ENCODE measurements around the gene MAP4K4. TPM values are rescaled to one million over a fixed set of nuclear protein-coding genes. Genes with fewer than 3 reads are reported as not detected.

The MAP4K4 gene
- total RNA-seq, 1 donor from 2014 or later: 166 TPM

GRCh38 chr2:101860782-101861181 is 163.3 kb downstream of the MAP4K4 start:
- Mint-ChIP-seq H3K4me1 (ENCODE audit: unreplicated experiment) (no peaks in the 10 kb centered on the region), H3K27me3 (no peaks in the 10 kb centered on the region), H3K9me3 (no peaks in the 10 kb centered on the region), H3K4me3 (no peak overlapping the region), H3K36me3 (peaks cover 23% of the 10 kb centered on the region), H3K27ac (no peak overlapping the region)
- TF ChIP-seq CTCF (conservative IDR thresholded peaks at IDR 0.05): no peak
- DNase-seq (ENCODE audit: extremely low spot score, unreplicated experiment): no peak

- H3K4me1 Mint-ChIP-seq (ENCODE audit: unreplicated experiment): no peaks in the 10 kb centered on the region
- no peaks in the 10 kb centered on the region for H3K9me3 Mint-ChIP-seq
- H3K27me3 Mint-ChIP-seq: no peaks in the 10 kb centered on the region
- H3K36me3 Mint-ChIP-seq: peaks cover 23% of the 10 kb centered on the region
- H3K4me3 Mint-ChIP-seq: no peak overlapping the region
- no peak for DNase-seq (ENCODE audit: extremely low spot score, unreplicated experiment)
- H3K27ac Mint-ChIP-seq: no peak overlapping the region
- TF ChIP-seq CTCF (conservative IDR thresholded peaks at IDR 0.05): no peak
These were observed 163.9 kb downstream of the MAP4K4 start for GRCh38 chr2:101861382-101861781.

GRCh38 chr2:101863534-101863933 is 166.0 kb downstream of the MAP4K4 start:
- H3K4me3 Mint-ChIP-seq: no peak overlapping the region
- no peaks in the 10 kb centered on the region for H3K27me3 Mint-ChIP-seq
- no peaks in the 10 kb centered on the region for H3K9me3 Mint-ChIP-seq
- H3K4me1 Mint-ChIP-seq (ENCODE audit: unreplicated experiment): no peaks in the 10 kb centered on the region
- H3K27ac Mint-ChIP-seq: no peak overlapping the region
- peaks cover 26% of the 10 kb centered on the region for H3K36me3 Mint-ChIP-seq
- DNase-seq (ENCODE audit: extremely low spot score, unreplicated experiment): no peak
- no peak for TF ChIP-seq CTCF (conservative IDR thresholded peaks at IDR 0.05)

GRCh38 chr2:101864426-101864825 is 166.9 kb downstream of the MAP4K4 start:
- Mint-ChIP-seq H3K27me3 (no peaks in the 10 kb centered on the region), H3K4me1 (ENCODE audit: unreplicated experiment) (no peaks in the 10 kb centered on the region), H3K4me3 (no peak overlapping the region), H3K27ac (no peak overlapping the region), H3K9me3 (no peaks in the 10 kb centered on the region), H3K36me3 (peaks cover 28% of the 10 kb centered on the region)
- no peak for DNase-seq (ENCODE audit: extremely low spot score, unreplicated experiment)
- TF ChIP-seq CTCF (conservative IDR thresholded peaks at IDR 0.05): no peak

GRCh38 chr2:101868525-101868924 is 171.0 kb downstream of the MAP4K4 start:
- no peak overlapping the region for H3K27ac Mint-ChIP-seq
- no peaks in the 10 kb centered on the region for H3K4me1 Mint-ChIP-seq (ENCODE audit: unreplicated experiment)
- no peak for DNase-seq (ENCODE audit: extremely low spot score, unreplicated experiment)
- H3K9me3 Mint-ChIP-seq: no peaks in the 10 kb centered on the region
- H3K4me3 Mint-ChIP-seq: no peak overlapping the region
- H3K36me3 Mint-ChIP-seq: peaks cover 22% of the 10 kb centered on the region
- TF ChIP-seq CTCF (conservative IDR thresholded peaks at IDR 0.05): no peak
- no peaks in the 10 kb centered on the region for H3K27me3 Mint-ChIP-seq

- TF ChIP-seq CTCF (conservative IDR thresholded peaks at IDR 0.05): no peak
- Mint-ChIP-seq H3K27me3 (no peaks in the 10 kb centered on the region), H3K27ac (no peak overlapping the region), H3K4me3 (no peak overlapping the region), H3K36me3 (peaks cover 22% of the 10 kb centered on the region), H3K9me3 (no peaks in the 10 kb centered on the region), H3K4me1 (ENCODE audit: unreplicated experiment) (no peaks in the 10 kb centered on the region)
- no peak for DNase-seq (ENCODE audit: extremely low spot score, unreplicated experiment)
These were observed 172.0 kb downstream of the MAP4K4 start for GRCh38 chr2:101869527-101869926.

All from type B pancreatic cell (in vitro differentiated cells).